GM21576 (cell line): Measurements from ENCODE around the gene SBF2.
A peak's percentile ranks its signal among the peaks of the same experiment; 100 is the strongest.

Experiments used
- ATAC-seq: cut with Tn5 transposase; IDR thresholded peaks from one replicate; pipeline ENCODE4 v1.9.1; 2021; ENCODE audit warnings: mild to moderate bottlenecking, moderate library complexity; ENCODE audit not compliant: unreplicated experiment

SBF2 gene

GRCh38 chr11:10317776-10318526, 23.9 kb upstream of the SBF2 start:
- ATAC-seq = peak; percentile 72

- ATAC-seq = peak; percentile 12
Observed at GRCh38 chr11:10317151-10317755, 23.2 kb upstream of the SBF2 start.

GRCh38 chr11:10315083-10315482, 21.1 kb upstream of the SBF2 start:
- ATAC-seq = no peak

- ATAC-seq = peak; percentile 52
Observed at GRCh38 chr11:10314199-10315072, 20.4 kb upstream of the SBF2 start.

GRCh38 chr11:10311802-10312201, 17.8 kb upstream of the SBF2 start:
- ATAC-seq = no peak

GRCh38 chr11:10310301-10310841, 16.4 kb upstream of the SBF2 start:
- ATAC-seq = peak; percentile 20

- no peak for ATAC-seq
Observed at GRCh38 chr11:10309163-10310093, 15.4 kb upstream of the SBF2 start.

- no peak for ATAC-seq
Observed at GRCh38 chr11:10308201-10308954, 14.4 kb upstream of the SBF2 start.

GRCh38 chr11:10307400-10308200, 13.6 kb upstream of the SBF2 start:
- peak; percentile 47 for ATAC-seq

- no peak for ATAC-seq
Observed at GRCh38 chr11:10307022-10307399, 13.0 kb upstream of the SBF2 start.

GRCh38 chr11:10305964-10306918, 12.2 kb upstream of the SBF2 start:
- no peak for ATAC-seq

- ATAC-seq = no peak
Observed at GRCh38 chr11:10305262-10305963, 11.4 kb upstream of the SBF2 start.

- no peak for ATAC-seq
Observed at GRCh38 chr11:10304495-10305261, 10.7 kb upstream of the SBF2 start, which contains the start of gene ADM. Gene ADM (plus strand): TSS chr11:10305073. CDS start chr11:10305701, 628 bp downstream.

- ATAC-seq = no peak
Observed at GRCh38 chr11:10303558-10304363, 9.7 kb upstream of the SBF2 start.
